SU-DHL-6 (cell line): ENCODE data around the gene LRRC23.

ENCODE experiments used
- EZH2phosphoT487 ChIP-seq: fragments of 200-600 bp; sonication (generic), shearing (Covaris generic); conservative IDR thresholded peaks from 2 replicates; pipeline ENCODE4 v1.6.1; 2018; ENCODE audit warnings: mild to moderate bottlenecking, antibody characterized with exemption, low read length, moderate library complexity, mixed read lengths
- TF ChIP-seq, protein P1 (sequence below): fragments of 200-600 bp; sonication (generic); IDR thresholded peaks from one replicate; pipeline ENCODE4 v1.5.1; 2017; ENCODE audit warnings: antibody characterized with exemption, mild to moderate bottlenecking, low read length, moderate library complexity; ENCODE audit not compliant: insufficient read depth, poor library complexity, severe bottlenecking

DNA sequence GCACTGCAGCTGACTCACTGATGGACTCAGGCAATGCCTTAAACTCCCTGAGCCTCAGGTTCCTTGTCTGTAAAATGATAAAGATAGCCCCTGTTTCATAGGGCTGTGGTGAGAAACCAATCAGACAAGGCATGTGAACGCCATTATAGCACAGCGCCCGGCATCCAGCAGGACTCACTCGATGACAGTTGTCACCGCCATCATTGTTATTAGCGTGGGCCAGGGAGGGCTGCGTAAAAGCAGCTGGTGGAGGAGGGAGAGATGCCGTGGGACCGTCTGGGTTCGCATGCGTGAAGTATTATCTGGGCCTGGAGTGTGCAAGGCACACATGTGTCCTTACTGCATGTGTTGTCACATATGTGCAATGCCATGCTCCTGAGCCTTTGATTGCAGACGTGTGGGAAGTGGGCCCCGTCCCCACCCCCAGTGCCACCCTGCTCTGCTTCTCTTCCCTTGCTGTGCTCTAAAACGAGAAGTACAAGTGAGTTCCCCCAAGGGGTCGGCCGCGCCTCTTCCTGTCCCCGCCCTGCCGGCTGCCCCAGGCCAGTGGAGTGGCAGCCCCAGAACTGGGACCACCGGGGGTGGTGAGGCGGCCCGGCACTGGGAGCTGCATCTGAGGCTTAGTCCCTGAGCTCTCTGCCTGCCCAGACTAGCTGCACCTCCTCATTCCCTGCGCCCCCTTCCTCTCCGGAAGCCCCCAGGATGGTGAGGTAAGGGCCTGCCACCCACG is 46.4 kb downstream of the LRRC23 start, which contains the start of gene PTPN6:
- TF ChIP-seq, protein P1, sequence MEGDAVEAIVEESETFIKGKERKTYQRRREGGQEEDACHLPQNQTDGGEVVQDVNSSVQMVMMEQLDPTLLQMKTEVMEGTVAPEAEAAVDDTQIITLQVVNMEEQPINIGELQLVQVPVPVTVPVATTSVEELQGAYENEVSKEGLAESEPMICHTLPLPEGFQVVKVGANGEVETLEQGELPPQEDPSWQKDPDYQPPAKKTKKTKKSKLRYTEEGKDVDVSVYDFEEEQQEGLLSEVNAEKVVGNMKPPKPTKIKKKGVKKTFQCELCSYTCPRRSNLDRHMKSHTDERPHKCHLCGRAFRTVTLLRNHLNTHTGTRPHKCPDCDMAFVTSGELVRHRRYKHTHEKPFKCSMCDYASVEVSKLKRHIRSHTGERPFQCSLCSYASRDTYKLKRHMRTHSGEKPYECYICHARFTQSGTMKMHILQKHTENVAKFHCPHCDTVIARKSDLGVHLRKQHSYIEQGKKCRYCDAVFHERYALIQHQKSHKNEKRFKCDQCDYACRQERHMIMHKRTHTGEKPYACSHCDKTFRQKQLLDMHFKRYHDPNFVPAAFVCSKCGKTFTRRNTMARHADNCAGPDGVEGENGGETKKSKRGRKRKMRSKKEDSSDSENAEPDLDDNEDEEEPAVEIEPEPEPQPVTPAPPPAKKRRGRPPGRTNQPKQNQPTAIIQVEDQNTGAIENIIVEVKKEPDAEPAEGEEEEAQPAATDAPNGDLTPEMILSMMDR, result no peak
- TF ChIP-seq EZH2phosphoT487, result no peak
